Measurements from ENCODE around the gene RBMS1.

The RBMS1 gene

GRCh38 chr2:160411167-160411566, 82.4 kb downstream of the RBMS1 start:
- Histone ChIP-seq H3K79me2 (ENCODE audit: insufficient read depth, low read length) (peaks cover 46% of the 10 kb centered on the region), H4K20me1 (ENCODE audit: insufficient read depth, low read length, poor library complexity, severe bottlenecking) (peaks cover 5% of the 10 kb centered on the region), H2AFZ (ENCODE audit: low read length) (0 out of 2 replicates have a peak overlapping the region, but pooled peaks have one; percentile 52), H3K9me2 (replicated peaks; ENCODE audit: low read depth, low read length) (no peaks in the 10 kb centered on the region), H3K36me3 (ENCODE audit: insufficient read depth, low read length) (no peaks in the 10 kb centered on the region), H3K4me2 (ENCODE audit: low read depth, low read length, poor library complexity, severe bottlenecking) (peak overlapping the region; percentile 65), H3K4me3 (ENCODE audit: low read length, poor library complexity, severe bottlenecking) (peak overlapping the region; percentile 19), H3F3A (ENCODE audit: low read depth) (0 out of 2 replicates have a peak, but pooled peaks cover 6% of the 10 kb centered on the region), H3K4me1 (ENCODE audit: insufficient read depth, low read length, poor library complexity, severe bottlenecking) (peaks cover 76% of the 10 kb centered on the region), H3K9me3 (ENCODE audit: insufficient read depth, low read depth, low read length) (no peaks in the 10 kb centered on the region), H3K27me3 (ENCODE audit: insufficient read depth, low read length, poor library complexity, severe bottlenecking) (no peaks in the 10 kb centered on the region), H3K9ac (ENCODE audit: low read depth, low read length, poor library complexity, severe bottlenecking) (peak overlapping the region; percentile 40)
- TF ChIP-seq CTCF (conservative IDR thresholded peaks at IDR 0.05; ENCODE audit: low read length), result no peak

- peaks cover 56% of the 10 kb centered on the region for H3K79me2 ChIP-seq (ENCODE audit: insufficient read depth, low read length)
- TF ChIP-seq EZH2phosphoT487 (IDR thresholded peaks at IDR 0.05; ENCODE audit: borderline replicate concordance) (no peak), CTCF (conservative IDR thresholded peaks at IDR 0.05; ENCODE audit: low read length) (no peak)
Observed at GRCh38 chr2:160409480-160409879, 84.1 kb downstream of the RBMS1 start.

GRCh38 chr2:160408959-160409291, 84.7 kb downstream of the RBMS1 start:
- Histone ChIP-seq H3K4me2 (ENCODE audit: low read depth, low read length, poor library complexity, severe bottlenecking) (peak overlapping the region; percentile 74), H3K79me2 (ENCODE audit: insufficient read depth, low read length) (peaks cover 62% of the 10 kb centered on the region), H3K4me1 (ENCODE audit: insufficient read depth, low read length, poor library complexity, severe bottlenecking) (peaks cover 82% of the 10 kb centered on the region), H3K9ac (ENCODE audit: low read depth, low read length, poor library complexity, severe bottlenecking) (no peak overlapping the region), H3K4me3 (ENCODE audit: low read length, poor library complexity, severe bottlenecking) (no peak overlapping the region), H3K36me3 (ENCODE audit: insufficient read depth, low read length) (no peaks in the 10 kb centered on the region), H3K9me3 (ENCODE audit: insufficient read depth, low read depth, low read length) (no peaks in the 10 kb centered on the region), H3K9me2 (replicated peaks; ENCODE audit: low read depth, low read length) (no peaks in the 10 kb centered on the region), H4K20me1 (ENCODE audit: insufficient read depth, low read length, poor library complexity, severe bottlenecking) (peaks cover 15% of the 10 kb centered on the region), H3K27me3 (ENCODE audit: insufficient read depth, low read length, poor library complexity, severe bottlenecking) (no peaks in the 10 kb centered on the region), H3F3A (ENCODE audit: low read depth) (0 out of 2 replicates have a peak, but pooled peaks cover 6% of the 10 kb centered on the region), H2AFZ (ENCODE audit: low read length) (no peak overlapping the region)
- TF ChIP-seq EZH2phosphoT487 (IDR thresholded peaks at IDR 0.05; ENCODE audit: borderline replicate concordance) (no peak), CTCF (conservative IDR thresholded peaks at IDR 0.05; ENCODE audit: low read length) (no peak)

More at GRCh38 chr2:160409480-160409879, 84.1 kb downstream of the RBMS1 start:
- Histone ChIP-seq H3K4me2 (ENCODE audit: low read depth, low read length, poor library complexity, severe bottlenecking) (peak overlapping the region; percentile 74), H3K9me2 (replicated peaks; ENCODE audit: low read depth, low read length) (no peaks in the 10 kb centered on the region), H3K9me3 (ENCODE audit: insufficient read depth, low read depth, low read length) (no peaks in the 10 kb centered on the region), H4K20me1 (ENCODE audit: insufficient read depth, low read length, poor library complexity, severe bottlenecking) (peaks cover 15% of the 10 kb centered on the region), H3K9ac (ENCODE audit: low read depth, low read length, poor library complexity, severe bottlenecking) (no peak overlapping the region), H3K36me3 (ENCODE audit: insufficient read depth, low read length) (no peaks in the 10 kb centered on the region), H3K4me3 (ENCODE audit: low read length, poor library complexity, severe bottlenecking) (no peak overlapping the region), H3F3A (ENCODE audit: low read depth) (0 out of 2 replicates have a peak, but pooled peaks cover 6% of the 10 kb centered on the region), H3K4me1 (ENCODE audit: insufficient read depth, low read length, poor library complexity, severe bottlenecking) (peaks cover 77% of the 10 kb centered on the region), H2AFZ (ENCODE audit: low read length) (no peak overlapping the region), H3K27me3 (ENCODE audit: insufficient read depth, low read length, poor library complexity, severe bottlenecking) (no peaks in the 10 kb centered on the region)
